Activated T-cell treated with anti-CD3 and anti-CD28 coated beads, Interleukin-2, amount 50 U/mL, for 72 hours (primary cell): ENCODE measurements around the gene TBL1XR1. TPM values are rescaled to one million over a fixed set of nuclear protein-coding genes. Genes with fewer than 3 reads are reported as not detected.
"Not testable (repeated sequence)": the region's sequence is repeated elsewhere in the genome, so short reads cannot be mapped to it uniquely, and the experiment has no call there.

ENCODE experiments used
- ATAC-seq, 2 donors: fragments of 150-1000 bp; cut with Tn5 transposase; replicated peaks in 1 of 2; 2 replicates each; pipeline ENCODE4 v1.10.0; 2021; ENCODE audit warnings: moderate library complexity in 2 of 2, mild to moderate bottlenecking in 1 of 2
- DNase-seq, 2 donors: peaks; one replicate each; pipeline ENCODE4 v3.0.0; 2021 to 2022; ENCODE audit warnings: mixed read lengths in 1 of 2
- H3K27ac Mint-ChIP-seq: one replicate; pipeline ENCODE4 v1.8.0; 2022; ENCODE audit warnings: mild to moderate bottlenecking, moderate library complexity, mixed read lengths
- H3K27me3 Mint-ChIP-seq: one replicate; pipeline ENCODE4 v1.8.0; 2022; ENCODE audit warnings: low read depth, mixed read lengths
- H3K36me3 Mint-ChIP-seq, 2 donors: one replicate each; pipeline ENCODE4 v1.8.0; 2022; ENCODE audit warnings: mixed read lengths in 2 of 2, mild to moderate bottlenecking in 1 of 2; ENCODE audit not compliant: insufficient read depth in 2 of 2
- H3K4me1 Mint-ChIP-seq: one replicate; pipeline ENCODE4 v1.8.0; 2022; ENCODE audit warnings: low read depth, mixed read lengths
- H3K4me3 Mint-ChIP-seq, 2 donors: one replicate each; pipeline ENCODE4 v1.8.0; 2022; ENCODE audit warnings: mild to moderate bottlenecking in 2 of 2, mixed read lengths in 2 of 2, moderate library complexity in 2 of 2
- H3K9me3 Mint-ChIP-seq, 2 donors: one replicate each; pipeline ENCODE4 v1.8.0; 2022; ENCODE audit warnings: mixed read lengths in 2 of 2
- total RNA-seq, 2 donors: library from RNA; stranded (reverse); gene quantifications; one replicate each; pipeline ENCODE4 v1.2.3, GENCODE V29; 2022

The TBL1XR1 gene
- total RNA-seq, 2 donors from 2014 or later, result 179 to 240 TPM

- Mint-ChIP-seq H3K9me3 (no peaks in the 10 kb centered on the region), H3K27ac (no peak overlapping the region), H3K36me3 (peaks cover 2 to 3% of the 10 kb centered on the region in 2 donors), H3K4me1 (no peaks in the 10 kb centered on the region), H3K4me3 (no peak overlapping the region), H3K27me3 (no peaks in the 10 kb centered on the region)
- ATAC-seq (no peak), DNase-seq (no peak)
Measured at GRCh38 chr3:177013681-177014280, 183.5 kb downstream of the TBL1XR1 start.

DNA sequence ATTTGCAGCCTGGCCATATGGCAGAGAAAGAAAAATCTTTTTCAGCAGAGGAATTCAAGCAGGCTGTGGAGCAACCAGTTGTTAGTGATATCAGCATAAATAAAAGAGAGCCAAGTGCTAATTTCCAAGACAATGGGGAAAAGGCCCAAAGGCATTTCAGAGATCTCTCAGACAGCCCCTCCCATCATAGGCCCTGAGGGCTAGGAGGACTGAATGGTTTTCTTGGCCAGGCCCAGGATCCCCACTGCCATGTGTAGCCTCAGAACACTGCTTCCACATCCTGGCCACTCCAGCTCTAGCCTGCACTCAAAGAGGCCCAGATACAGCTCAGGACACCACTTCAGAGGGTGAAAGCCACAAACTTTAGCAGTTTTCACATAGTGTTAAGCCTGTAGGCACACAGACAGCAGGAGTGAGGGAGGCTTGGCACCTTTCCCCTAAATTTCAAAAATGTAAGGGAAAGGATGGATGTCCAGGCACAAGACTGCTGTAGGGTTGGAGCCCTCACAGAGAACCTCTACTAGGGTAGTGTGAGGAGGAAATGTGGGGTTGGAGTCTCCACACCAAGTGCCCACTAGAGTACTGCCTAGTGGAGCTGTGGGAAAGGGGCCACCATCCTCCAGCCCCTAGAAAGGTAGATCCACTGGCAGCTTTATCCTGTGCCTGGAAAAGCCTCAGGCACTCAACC is 191.4 kb downstream of the TBL1XR1 start:
- ATAC-seq (no peak), DNase-seq (no peak)
- Mint-ChIP-seq H3K4me1 (no peaks in the 10 kb centered on the region), H3K27ac (no peak overlapping the region), H3K9me3 (peaks cover 7 to 9% of the 10 kb centered on the region in 2 donors), H3K4me3 (no peak overlapping the region), H3K27me3 (no peaks in the 10 kb centered on the region), H3K36me3 (peaks cover 10 to 16% of the 10 kb centered on the region in 2 donors)

DNA sequence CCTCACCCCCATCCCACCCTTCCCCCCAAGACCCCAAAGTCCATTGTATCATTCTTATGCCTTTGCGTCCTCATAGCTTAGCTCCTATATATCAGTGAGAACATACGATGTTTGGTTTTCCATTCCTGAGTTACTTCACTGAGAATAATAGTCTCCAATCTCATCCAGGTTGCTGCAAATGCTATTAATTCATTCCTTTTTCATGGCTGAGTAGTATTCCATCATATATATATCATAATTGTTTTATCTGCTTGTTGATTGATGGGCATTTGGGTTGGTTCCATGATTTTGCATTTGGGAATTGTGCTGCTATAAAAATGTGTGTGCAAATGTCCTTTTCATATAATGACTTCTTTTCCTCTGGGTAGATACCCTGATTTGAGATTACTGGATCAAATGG is 197.1 kb downstream of the TBL1XR1 start:
- DNase-seq, H3K27ac Mint-ChIP-seq, H3K36me3 Mint-ChIP-seq, ATAC-seq, H3K4me3 Mint-ChIP-seq, H3K27me3 Mint-ChIP-seq, H3K4me1 Mint-ChIP-seq: not testable (repeated sequence)
- peaks cover 8 to 12% of the 10 kb centered on the region in 2 donors for H3K9me3 Mint-ChIP-seq

GRCh38 chr3:176995946-176996345 is 201.3 kb downstream of the TBL1XR1 start:
- no peaks in the 10 kb centered on the region for H3K4me1 Mint-ChIP-seq
- DNase-seq, result no peak
- no peak overlapping the region for H3K27ac Mint-ChIP-seq
- peaks cover 12 to 15% of the 10 kb centered on the region in 2 donors for H3K9me3 Mint-ChIP-seq
- H3K36me3 Mint-ChIP-seq, result peaks cover 7 to 8% of the 10 kb centered on the region in 2 donors
- H3K27me3 Mint-ChIP-seq, result peaks cover 5% of the 10 kb centered on the region
- H3K4me3 Mint-ChIP-seq, result no peak overlapping the region
- no peak for ATAC-seq

GRCh38 chr3:176994891-176995781 is 202.1 kb downstream of the TBL1XR1 start:
- Mint-ChIP-seq H3K36me3 (peaks cover 6% of the 10 kb centered on the region in 2 donors), H3K4me1 (no peaks in the 10 kb centered on the region), H3K27me3 (peaks cover 5% of the 10 kb centered on the region), H3K9me3 (peaks cover 8% of the 10 kb centered on the region in 2 donors), H3K27ac (no peak overlapping the region), H3K4me3 (no peak overlapping the region)
- peak; percentile 15 to 23 for DNase-seq
- ATAC-seq, result peak; percentile 76 to 90

GRCh38 chr3:176994393-176994792 is 202.9 kb downstream of the TBL1XR1 start:
- no peak overlapping the region for H3K27ac Mint-ChIP-seq
- no peak for ATAC-seq
- H3K4me3 Mint-ChIP-seq, result no peak overlapping the region
- peaks cover 4 to 6% of the 10 kb centered on the region in 2 donors for H3K36me3 Mint-ChIP-seq
- DNase-seq, result no peak
- peaks cover 5% of the 10 kb centered on the region for H3K27me3 Mint-ChIP-seq
- H3K4me1 Mint-ChIP-seq, result no peaks in the 10 kb centered on the region
- H3K9me3 Mint-ChIP-seq, result peaks cover 6 to 7% of the 10 kb centered on the region in 2 donors

- no peak overlapping the region for H3K27ac Mint-ChIP-seq
- H3K9me3 Mint-ChIP-seq, result peaks cover 5 to 7% of the 10 kb centered on the region in 2 donors
- DNase-seq (no peak), ATAC-seq (no peak)
- H3K4me1 Mint-ChIP-seq, result no peaks in the 10 kb centered on the region
- H3K27me3 Mint-ChIP-seq, result peaks cover 5% of the 10 kb centered on the region
- H3K4me3 Mint-ChIP-seq, result no peak overlapping the region
- H3K36me3 Mint-ChIP-seq, result peaks cover 2 to 6% of the 10 kb centered on the region in 2 donors
Measured at GRCh38 chr3:176992978-176993377, 204.3 kb downstream of the TBL1XR1 start.

- Mint-ChIP-seq H3K4me3 (no peak overlapping the region), H3K27ac (no peak overlapping the region), H3K9me3 (peaks cover 5 to 7% of the 10 kb centered on the region in 2 donors), H3K36me3 (peaks cover 2 to 6% of the 10 kb centered on the region in 2 donors), H3K27me3 (peaks cover 5% of the 10 kb centered on the region), H3K4me1 (no peaks in the 10 kb centered on the region)
- ATAC-seq (no peak), DNase-seq (no peak)
Measured at GRCh38 chr3:176992565-176992964, 204.7 kb downstream of the TBL1XR1 start.

- no peak for DNase-seq
- Mint-ChIP-seq H3K4me1 (no peaks in the 10 kb centered on the region), H3K27ac (no peak overlapping the region), H3K9me3 (peaks cover 5 to 6% of the 10 kb centered on the region in 2 donors), H3K27me3 (peaks cover 5% of the 10 kb centered on the region), H3K4me3 (no peak overlapping the region), H3K36me3 (peaks cover 2 to 6% of the 10 kb centered on the region in 2 donors)
- no peak for ATAC-seq
Measured at GRCh38 chr3:176988795-176989194, 208.5 kb downstream of the TBL1XR1 start.

DNA sequence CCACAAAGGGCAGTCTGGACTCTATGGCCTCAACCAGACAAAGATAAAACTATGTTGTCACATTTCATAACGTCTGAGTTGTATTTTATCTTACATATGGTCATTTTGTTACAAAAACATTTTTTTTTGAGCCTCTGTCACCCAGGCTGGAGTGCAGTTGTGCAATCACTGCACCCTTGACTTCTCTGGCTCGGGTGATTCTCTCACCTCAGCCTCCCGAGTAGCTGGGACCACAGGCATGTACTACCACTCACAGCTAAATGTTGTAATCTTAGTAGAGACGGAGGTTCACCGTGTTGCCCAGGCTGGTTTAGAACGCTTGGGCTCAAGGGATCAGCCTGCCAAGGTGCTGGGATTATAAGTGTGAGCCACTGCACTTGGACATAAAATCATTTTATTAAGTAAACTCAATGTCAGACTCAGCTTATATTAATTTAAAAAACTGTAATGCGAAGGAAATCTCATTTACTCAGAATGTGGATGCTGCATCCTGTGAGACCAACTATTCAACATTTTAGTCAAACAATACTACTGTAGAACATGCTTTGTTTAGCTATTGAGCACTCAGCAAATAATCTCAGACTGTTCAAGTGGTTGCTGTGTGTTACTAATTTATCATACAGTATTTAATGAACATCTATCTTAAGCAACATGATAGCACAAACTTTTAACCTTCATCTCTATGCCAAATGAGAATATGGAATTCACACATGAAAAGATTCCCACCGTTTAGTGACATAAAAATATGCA is 209.2 kb downstream of the TBL1XR1 start:
- Mint-ChIP-seq H3K27me3 (peaks cover 5% of the 10 kb centered on the region), H3K27ac (no peak overlapping the region), H3K36me3 (peaks cover 2 to 6% of the 10 kb centered on the region in 2 donors), H3K9me3 (peaks cover 5 to 6% of the 10 kb centered on the region in 2 donors), H3K4me1 (no peaks in the 10 kb centered on the region), H3K4me3 (no peak overlapping the region)
- DNase-seq, result no peak
- no peak for ATAC-seq

GRCh38 chr3:176978441-176978840 is 218.8 kb downstream of the TBL1XR1 start:
- Mint-ChIP-seq H3K9me3 (peaks cover 0 to 1% of the 10 kb centered on the region in 2 donors), H3K4me3 (no peak overlapping the region), H3K27ac (no peak overlapping the region), H3K36me3 (peaks cover 0 to 2% of the 10 kb centered on the region in 2 donors), H3K27me3 (no peaks in the 10 kb centered on the region), H3K4me1 (no peaks in the 10 kb centered on the region)
- DNase-seq, result no peak
- ATAC-seq, result no peak

DNA sequence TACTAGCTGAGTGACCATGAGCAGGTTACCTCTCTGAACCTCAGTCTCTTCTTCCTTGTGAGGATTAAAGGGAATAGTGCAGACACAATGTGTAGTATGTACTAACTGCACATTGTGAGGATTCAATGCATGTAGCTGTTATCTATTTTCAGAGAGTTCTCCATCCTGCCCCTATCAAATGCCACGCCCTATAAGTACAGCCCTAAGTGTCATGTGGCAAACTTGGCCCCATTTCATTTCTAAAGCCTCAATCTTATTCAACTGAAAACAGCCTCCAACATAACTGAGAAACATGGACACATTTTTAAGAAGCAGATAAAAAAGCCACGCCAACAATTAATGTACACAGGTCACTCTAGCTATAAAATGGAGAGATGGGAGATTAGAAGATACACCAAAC is 220.0 kb downstream of the TBL1XR1 start:
- H3K36me3 Mint-ChIP-seq, result peaks cover 0 to 2% of the 10 kb centered on the region in 2 donors
- no peaks in the 10 kb centered on the region for H3K27me3 Mint-ChIP-seq
- peaks cover 0 to 1% of the 10 kb centered on the region in 2 donors for H3K9me3 Mint-ChIP-seq
- H3K27ac Mint-ChIP-seq, result no peak overlapping the region
- no peaks in the 10 kb centered on the region for H3K4me1 Mint-ChIP-seq
- DNase-seq (no peak), ATAC-seq (no peak)
- H3K4me3 Mint-ChIP-seq, result no peak overlapping the region
